Hippocampal formation (tissue), 2 donors: ENCODE results near the gene CEP83.

ENCODE experiments used
- DNase-seq, 2 donors: peaks; one replicate each; lab custom pipeline; 2025; lab: John Stamatoyannopoulos, UW

CEP83 gene

DNA sequence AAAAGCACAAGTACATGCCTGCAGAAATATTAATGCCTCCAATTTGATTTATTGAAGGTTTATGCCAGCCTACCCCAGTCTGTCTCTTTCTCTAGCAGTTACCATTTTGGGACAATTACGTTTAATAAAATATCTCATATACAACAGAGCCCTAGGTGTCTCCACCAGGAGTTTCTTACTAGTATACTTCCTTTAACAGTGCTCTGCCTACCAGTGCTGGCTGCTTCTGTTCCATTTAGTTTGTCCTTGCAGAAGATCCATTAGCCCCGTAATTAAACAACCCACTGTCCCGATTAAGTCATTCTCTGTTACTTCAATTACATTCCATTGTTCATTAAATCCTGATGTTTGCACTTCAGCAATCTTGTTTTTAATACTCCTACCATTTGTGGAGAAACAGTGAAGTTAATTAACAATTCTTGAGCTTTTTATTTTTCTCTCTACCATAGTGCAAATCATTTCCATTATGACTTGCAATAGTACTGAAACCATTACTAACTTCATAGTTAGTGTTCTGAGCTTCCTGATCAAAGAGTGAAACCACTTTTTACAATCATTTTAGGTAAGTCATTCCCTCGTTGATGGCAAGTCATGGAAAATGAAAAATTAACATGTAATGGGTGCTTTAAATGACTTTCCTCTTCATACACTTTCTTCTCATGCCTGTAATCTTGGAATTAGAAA lies 190.2 kb downstream of the CEP83 start:
- no peak for DNase-seq

- DNase-seq: no peak
Measured at GRCh38 chr12:94267921-94268471, 191.7 kb downstream of the CEP83 start.

DNA sequence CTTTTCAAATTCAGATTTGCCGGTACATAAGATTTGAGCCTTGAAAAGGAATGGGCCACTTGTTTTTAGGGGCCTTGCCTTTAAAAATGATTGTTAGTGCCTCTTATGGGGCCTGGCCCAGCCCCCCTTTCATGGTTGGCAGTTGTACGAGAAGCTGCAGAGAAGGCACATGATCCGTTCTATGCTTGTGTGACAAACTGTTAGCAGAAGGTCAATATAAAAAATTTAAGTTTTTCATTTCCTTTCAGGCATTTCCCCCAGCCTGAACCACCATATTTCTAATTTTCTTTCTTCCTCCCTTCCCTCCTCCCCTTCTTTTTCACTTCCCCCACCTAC lies 192.2 kb downstream of the CEP83 start:
- DNase-seq: no peak

DNA sequence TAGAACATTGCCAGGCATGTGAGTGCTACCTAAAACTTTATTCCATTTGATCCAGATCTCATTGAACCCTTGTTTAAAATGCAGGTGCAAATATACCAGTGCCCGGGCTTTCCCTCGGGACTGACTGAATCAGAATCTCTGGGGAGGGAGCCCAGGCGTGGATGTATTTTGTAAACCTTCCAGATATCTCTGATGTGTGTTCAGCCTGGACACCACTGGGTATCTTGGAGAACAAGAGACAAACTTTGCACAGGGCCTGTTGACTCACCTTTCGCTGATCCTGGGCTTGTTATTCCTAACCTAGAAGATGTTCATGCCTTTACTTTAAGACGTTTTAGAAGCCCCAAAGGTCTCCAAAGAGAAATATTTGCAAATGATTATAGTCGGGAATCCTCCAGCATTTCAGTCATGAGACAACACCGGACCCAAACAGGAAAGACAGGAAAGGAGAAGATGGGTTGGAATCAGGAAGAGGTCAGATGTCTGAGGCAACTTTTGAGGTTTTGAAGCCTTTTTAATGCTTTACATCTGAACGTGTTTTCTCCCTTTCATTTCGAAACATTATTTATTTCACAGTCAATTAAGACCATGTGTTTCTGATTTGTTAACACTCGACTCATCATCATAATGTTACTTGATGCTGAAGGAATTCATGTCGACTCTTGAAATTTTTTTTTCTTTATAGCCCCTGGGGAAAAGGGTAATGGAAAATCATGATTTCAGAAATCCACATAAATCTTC lies 192.7 kb downstream of the CEP83 start:
- DNase-seq: no peak

DNA sequence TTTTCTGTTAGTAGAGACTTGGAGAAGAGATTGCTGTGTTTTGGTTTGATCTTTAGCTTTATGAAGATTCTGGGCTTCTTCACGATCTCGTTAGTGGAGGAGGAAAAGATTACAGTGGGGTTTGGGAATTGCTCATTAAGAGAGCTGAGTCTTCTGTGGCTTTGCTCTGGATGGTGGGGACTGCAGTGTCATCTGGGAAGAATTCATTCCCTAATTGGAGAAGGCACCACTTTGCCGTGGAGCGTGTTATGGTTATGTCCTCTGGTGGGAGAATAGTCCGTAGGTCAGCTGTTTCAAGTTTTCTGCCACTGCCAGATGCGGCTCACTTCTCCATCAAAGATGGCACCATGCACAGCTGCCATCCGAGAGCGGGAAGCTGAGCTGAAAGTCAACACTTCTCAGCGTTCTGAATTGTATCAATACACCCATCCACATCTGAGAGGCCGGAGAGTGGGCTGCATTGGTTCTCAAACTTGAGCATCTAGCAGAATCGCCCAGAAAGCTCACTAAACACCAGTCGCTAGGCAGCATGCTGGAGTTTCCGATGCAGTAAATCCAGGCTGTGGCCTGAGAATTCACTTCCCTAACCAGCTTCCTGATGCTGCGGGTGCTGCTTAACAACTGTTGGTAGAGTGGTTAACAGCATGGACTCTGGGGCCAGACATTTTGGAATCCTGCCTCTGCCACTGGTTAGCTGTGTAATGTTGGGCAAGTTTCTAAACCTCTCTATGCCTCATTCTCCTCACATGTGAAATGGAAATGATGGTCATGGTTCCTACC lies 193.5 kb downstream of the CEP83 start:
- DNase-seq: no peak

GRCh38 chr12:94265539-94265938 lies 194.1 kb downstream of the CEP83 start:
- DNase-seq: no peak

DNA sequence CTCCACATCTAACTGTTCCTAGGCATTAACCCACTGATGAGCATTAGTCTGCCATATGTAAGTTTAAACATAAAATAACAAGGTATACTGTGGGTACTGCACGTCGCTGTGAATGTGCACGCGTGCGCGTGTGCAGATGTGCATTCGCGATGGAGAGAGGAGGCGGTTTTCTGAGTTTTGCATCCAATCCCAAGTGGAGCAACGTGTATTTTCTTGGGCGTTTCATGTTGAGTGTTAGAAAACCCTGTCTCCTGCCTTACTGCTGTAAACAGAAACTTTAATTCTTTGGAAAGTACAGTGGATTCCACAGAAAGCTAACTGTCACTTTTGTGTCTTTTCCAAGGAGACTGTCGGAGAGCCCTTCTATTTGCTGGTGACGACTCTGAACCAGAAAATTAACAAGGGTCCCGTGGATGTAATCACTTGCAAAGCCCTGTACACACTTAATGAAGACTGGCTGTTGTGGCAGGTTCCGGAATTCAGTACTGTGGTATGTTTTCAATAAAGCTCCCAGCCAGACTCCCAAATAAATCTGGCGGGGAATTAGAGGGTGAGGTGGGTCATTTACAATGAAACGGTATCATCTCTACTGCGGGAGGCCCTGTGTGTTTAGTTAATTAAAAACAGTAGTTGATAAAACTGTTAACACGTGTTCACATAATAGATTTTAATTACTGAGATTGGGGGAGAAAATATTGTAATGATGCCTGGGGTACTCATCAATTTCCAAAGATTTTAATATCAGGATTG lies 194.8 kb downstream of the CEP83 start:
- no peak for DNase-seq

DNA sequence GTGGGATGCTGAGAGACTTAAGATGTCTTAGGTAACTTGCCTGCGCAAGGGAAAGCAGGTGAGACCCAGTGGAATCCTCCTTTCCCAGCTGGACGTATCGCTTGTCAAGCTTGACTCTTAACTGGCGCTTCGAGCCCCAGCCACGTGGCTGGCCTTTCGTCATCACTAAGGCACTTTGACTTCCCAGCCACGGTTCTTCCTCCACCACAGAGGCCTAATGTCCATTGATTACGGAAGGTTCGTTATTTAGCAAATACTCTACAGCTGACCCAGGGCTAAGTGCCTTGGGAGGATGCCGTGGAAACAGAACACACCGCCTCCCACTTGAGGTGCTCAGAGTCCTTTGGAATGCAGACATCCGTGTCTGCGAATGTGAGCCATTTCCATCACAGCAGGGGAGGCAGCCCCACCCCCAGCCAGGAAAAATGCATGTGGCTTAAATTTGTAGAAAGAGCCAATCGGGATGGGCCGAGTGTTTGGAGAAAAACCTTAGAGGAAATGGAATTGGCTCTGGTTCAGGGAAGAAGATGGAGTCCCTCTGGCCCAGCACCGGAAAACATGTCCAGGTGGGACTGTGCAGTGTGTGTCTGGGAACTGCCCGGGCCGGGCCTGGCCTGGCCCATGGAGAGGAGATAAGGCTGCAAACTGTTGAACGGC lies 195.6 kb downstream of the CEP83 start:
- DNase-seq: no peak

DNA sequence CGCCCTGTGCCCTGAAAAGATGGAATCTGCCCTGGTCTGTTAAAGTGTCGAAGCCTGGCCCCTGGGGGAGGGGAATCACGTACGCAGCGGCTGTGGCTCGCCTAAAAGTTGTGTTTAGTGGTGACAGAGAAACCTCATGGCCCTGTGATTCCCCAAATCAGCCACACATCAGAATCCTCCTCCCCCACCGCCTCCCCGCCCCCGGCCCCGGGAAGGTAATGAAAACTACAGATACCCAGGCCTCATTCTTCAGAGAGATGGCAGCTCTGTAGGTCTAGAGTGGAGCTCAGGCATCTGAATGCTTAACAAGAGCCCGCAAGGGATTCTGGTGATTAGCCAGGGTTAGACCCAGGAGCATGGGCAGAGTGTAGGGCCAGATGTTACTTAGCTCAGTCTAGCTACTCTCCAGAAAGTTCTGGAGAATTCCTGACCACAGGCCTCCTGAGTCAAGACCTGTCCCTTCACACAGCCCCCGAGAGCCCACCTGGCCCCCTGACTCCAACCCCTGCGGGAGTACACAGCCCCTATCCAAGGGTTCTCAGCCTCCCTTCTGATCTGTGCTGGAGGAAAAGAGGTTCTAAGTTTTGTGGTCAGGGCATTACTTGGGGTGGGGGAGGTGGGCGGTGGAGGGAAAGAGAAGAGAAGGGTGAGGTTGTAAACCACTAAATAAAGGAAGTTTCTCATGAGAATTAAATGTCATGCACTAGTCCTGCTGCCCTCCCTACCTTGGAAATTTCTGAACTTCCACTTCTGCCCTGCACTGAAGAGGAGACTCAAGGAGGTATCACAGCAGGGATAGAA lies 196.5 kb downstream of the CEP83 start:
- no peak for DNase-seq

DNA sequence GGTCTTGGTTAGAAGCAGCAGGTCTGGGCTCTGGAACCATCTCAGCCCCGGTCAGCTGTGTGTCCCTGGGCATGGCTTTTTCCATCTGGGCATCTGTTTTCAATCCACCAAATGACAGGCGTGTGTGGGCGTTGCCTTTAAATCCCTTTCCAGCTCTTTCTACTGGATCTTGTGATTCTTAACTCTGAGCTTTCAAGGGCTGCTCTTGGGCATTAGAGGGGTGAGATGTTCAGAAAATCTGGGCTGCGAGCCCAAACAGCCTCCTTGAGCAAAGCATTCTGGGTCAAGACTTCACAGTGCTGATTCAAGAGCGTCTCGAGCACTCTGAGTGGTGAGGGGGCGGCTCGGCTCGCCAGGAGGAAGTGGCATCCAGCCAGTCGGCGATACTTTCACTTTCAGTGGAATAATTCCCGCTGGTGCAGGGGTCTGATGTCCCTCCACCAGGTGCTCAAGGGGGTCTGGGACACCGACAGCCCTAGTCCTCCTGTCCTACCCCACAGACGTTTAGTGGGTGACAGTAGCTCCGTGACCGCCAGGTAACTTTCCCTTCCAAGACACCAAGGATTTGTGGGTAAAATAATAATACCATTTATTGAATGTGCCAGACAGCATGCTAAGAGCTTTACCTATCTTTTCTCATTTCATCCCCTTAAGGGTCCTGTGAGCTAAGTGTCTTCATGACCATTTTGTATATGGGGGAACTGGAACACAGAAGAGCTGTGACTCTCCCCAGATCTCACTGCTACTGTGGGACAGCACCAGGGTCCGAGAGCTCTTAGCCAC lies 197.2 kb downstream of the CEP83 start:
- DNase-seq: peak; percentile 65 to 70

DNA sequence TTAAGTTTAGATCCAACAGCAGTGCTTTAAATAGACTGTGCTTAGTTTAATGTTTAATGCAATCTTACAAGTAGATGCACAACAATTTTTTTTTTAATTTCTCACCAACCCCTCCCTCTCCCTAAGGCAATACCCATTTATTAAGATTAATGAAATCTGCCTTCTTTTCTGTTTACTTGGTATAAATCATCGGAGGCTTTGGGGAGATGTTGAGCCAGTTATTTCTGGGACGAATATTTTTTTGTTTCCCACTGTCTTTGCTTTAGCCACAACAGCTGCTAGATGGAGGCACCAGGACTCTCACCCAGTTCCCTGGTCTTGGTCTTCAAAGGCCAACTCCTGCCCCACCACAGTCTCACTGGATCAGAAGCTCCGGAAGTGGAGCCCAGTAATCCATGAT lies 197.9 kb downstream of the CEP83 start:
- no peak for DNase-seq

- no peak for DNase-seq
Measured at GRCh38 chr12:94261119-94261518, 198.5 kb downstream of the CEP83 start.

GRCh38 chr12:94260717-94261116 lies 198.9 kb downstream of the CEP83 start:
- DNase-seq: no peak

GRCh38 chr12:94260017-94260416 lies 199.7 kb downstream of the CEP83 start:
- no peak for DNase-seq

GRCh38 chr12:94258593-94258992 lies 201.1 kb downstream of the CEP83 start:
- DNase-seq: no peak
